GM21447 (cell line): ENCODE measurements around the gene RECQL5.

ENCODE experiments used
- ATAC-seq: cut with Tn5 transposase; IDR thresholded peaks from one replicate; pipeline ENCODE4 v1.9.1; 2021; ENCODE audit not compliant: unreplicated experiment

RECQL5 gene

DNA sequence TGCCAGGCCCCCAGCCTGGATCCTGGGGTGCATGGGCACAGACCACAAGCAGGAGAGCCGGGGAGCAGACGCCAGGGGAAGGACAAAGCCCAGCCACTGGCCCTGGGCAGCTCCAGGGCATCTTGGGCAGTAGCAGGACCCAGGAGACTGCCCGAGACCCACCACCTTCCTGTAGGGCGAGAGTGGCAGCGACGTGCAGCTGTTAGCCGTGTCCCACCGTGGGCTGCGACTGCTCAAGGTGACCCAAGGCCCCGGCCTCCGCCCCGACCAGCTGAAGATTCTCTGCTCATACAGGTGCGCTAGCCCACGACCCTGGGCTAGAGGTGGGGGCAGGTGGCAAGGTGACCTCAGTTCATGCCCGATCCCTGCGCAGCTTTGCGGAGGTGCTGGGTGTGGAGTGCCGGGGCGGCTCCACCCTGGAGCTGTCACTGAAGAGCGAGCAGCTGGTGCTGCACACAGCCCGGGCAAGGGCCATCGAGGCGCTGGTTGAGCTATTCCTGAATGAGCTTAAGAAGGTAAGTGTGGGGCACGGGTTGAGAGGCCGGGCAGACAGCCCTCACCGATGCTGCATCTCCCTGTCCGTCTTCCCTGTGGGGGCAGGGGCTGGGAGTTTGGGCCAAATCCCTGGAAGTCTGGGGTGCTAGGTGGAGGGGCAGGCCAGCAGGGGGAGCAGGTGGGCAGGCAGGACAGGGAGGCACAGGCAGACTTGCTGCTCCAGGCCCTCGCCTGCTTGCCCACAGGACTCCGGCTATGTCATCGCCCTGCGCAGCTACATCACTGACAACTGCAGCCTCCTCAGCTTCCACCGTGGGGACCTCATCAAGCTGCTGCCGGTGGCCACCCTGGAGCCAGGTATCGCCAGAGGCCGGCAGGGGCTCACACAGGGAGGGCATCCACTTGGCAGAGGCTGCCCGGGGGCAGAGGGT, 47.2 kb downstream of the RECQL5 start:
- no peak for ATAC-seq

DNA sequence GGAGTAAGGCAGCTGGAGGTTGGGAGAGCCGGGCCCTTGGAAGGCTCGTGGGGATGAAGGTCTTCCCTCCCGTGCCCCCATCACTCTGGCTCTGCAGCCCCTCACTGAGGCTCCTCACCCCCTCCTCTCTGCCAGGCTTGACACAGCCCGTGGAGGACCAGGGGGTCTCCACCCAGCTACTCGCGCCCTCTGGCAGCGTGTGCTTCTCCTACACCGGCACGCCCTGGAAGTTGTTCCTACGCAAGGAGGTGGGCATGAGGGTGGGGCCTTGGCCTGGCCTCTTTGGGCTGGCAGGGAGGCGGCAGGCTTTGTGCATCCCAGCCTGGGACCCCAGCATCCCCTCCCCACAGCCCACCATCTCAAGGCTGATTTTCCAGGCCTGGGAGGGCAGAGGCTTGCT, 49.3 kb downstream of the RECQL5 start:
- ATAC-seq, result no peak

DNA sequence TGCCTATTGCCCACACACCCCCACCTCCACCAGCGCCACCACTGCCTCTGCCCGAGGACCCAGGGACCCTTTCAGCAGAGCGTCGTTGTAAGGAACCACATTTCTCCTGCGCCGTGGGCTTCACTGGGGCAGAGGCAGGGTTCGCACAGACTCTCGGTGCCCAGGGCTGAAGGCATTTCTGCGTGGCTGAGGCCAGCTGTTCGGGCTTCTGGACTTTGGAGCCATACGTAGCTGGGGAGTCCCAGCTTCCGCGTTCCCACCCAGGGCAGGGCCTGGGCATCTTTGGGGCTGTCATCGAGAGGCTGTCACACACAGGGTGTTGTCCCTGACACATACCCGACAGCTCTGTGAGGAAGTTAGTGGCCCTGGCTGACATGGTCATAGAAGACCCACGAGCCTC, 49.7 kb downstream of the RECQL5 start:
- no peak for ATAC-seq

DNA sequence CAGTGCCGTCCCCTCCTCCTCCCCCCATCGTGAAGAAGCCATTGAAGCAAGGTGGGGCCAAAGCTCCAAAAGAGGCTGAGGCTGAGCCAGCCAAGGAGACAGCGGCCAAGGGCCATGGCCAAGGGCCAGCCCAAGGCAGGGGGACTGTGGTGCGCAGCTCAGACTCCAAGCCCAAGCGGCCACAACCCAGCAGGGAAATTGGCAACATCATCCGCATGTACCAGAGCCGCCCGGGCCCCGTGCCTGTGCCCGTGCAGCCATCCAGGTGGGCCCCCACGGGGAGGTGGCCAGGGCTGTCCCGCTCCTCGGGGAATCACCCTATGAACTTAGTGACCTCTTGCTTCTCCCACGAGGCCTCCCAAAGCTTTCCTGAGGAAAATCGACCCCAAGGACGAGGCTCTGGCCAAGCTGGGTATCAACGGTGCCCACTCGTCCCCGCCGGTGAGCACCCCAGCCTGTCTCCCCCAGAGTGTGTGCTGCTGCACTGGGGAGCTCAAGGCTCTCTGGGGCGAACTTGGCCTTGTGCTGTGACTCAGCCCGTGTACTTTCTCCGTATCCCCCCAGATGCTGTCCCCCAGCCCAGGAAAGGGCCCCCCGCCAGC, 50.3 kb downstream of the RECQL5 start:
- ATAC-seq, result no peak

DNA sequence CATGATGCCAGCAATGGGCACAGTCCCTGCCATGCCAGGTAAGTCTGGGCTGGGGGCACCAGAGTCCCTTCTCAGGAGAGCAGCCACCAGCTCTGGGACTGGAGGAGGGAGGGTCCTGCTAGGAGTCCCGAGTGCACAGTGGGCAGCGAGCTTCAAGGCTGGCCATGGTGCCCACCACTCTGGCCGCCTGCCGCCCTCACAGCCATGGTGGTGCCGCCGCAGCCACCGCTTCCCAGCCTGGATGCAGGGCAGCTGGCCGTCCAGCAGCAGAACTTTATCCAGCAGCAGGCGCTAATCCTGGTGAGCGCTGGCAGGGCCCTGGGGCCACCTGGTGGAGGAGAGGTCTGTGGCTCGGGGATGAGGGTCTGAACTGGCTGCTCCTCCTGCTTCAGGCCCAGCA, 51.7 kb downstream of the RECQL5 start:
- ATAC-seq, result no peak

DNA sequence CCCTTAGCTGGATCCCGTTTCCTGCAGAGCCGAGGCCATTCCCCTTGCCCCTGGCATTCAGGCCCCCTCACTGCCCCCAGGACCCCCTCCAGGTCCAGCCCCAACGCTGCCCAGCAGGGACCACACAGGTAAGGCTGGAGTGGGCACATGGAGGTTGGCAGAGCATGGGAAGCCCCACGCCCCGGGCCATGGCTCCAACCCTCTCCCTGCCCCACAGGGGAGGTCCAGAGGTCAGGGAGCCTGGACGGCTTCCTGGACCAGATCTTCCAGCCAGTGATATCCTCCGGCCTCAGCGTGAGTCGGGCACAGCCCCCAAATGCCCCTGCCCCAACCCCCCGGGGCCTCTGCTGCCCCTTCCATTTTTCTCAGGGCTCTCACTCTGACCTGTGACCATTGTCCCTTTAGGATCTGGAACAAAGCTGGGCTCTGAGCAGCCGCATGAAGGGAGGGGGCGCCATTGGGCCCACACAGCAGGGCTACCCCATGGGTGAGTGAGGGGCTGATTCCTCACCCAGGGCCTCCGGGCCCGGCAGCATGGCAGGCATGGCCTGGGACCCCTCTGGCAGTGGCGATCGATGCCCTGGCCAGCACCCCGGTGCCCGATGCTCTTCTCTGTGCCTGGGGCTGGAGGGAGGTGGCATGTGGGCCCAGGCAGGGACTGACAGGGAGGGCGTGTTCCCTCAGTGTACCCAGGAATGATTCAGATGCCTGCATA, 52.2 kb downstream of the RECQL5 start:
- no peak for ATAC-seq

DNA sequence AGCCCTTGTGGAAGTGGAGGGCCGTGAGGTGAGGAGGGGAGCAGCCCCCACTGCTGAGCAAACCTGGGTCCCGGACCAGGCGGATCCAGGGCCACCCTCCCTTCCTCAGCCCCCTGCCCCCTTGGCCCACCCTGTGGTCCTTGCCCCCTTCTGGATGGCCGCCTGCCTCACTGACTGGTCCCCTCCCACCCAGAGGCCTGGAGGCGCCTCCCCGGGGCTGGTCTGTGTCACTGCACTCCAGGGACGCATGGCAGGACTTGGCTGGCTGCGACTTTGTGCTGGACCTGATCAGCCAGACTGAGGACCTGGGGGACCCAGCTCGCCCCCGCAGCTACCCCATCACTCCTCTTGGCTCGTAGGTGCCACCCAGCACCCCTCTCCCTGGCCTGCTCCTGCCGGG, 52.9 kb downstream of the RECQL5 start:
- no peak for ATAC-seq

DNA sequence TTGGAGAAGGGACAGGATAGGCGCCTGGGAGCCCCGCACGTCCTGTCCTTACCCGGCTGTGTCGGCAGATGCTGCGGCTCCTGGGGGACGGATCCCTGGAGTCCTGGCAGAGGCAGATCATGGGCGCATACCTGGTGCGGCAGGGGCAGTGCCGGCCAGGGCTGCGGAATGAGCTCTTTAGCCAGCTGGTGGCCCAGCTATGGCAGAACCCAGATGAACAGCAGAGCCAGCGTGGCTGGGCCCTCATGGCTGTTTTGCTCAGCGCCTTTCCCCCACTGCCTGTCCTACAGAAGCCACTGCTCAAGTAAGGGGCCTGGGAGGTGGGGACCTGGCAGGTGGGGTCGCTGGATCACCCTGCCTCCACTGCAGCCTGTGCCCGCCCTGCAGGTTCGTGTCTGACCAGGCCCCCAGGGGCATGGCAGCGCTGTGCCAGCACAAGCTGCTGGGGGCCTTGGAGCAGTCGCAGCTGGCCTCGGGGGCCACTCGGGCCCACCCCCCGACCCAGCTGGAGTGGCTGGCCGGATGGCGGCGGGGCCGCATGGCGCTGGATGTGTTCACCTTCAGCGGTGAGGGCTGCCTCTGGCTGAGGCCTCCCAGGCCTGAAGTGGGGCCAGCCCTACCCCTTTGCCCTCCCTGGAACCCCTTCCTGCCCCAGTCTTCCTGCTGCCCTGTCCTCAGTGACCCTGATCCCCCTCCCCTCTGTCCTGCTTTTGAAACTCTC, 53.9 kb downstream of the RECQL5 start:
- no peak for ATAC-seq

DNA sequence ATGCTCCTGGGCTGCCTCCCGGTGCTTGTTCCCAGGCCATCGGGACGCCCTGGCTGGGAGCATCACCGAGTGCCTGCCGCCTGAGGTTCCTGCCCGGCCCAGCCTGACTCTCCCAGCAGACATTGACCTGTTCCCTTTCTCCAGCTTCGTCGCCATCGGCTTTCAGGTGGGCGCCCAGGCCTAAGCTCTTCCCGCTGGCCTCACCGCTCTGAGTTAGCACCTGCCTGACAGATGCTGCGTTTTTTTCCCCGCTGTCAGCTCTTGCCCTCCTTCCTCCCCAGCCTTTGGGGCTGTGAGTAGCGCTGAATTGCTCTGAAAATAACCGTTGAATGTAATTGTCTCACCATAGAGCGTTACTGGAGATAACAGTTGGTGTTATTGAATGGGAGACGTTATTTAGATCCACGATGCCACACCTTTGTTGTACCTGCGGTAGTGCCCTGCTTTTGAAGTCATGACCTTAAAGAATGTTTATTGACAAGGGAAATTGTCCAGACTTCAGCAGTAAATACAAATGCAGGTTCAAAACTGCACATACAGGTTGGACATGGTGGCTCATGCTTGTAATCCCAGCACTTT, 55.0 kb downstream of the RECQL5 start:
- no peak for ATAC-seq

DNA sequence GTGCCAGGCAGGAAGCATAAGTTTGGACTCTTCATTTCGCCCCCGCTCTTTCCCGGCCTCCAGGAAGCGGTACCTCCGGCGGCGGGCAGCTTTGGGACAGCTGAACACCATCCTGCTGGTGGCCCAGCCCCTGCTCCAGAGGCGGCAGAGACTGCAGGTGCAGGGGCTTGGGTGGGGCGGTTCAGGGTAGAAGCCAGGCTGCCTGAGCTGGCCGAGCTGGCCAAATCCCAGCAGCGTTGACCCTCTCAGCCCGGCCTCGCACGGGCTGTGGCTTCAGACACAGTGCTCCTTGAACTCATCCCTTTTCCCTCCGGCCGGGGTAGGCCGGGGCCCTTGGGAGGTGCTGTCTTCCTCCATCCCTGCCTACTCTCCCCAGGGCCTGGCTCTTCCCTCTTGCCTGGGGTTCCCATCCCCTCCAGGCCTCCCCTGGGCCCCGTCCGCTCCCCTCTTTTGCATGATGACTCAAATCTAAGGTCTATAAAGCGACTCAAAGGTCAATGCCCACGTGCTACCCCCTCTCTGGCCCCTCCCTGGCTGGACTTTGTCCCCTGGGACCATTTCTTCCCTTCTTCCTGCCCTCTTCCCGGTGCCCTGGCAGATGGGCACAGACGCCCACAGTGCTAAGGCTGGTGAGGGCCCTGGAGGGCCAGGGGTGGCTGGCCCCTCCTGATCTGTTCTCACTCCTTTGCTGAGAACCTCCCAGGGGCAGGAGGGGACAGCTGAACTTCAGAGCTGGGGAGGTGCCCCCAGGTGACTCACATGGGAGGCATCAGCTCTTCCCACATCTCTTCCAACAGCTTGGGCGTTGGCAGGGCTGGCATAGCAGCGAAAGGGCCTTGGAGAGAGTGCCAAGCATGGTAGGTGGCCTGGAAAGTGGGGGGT, 56.6 kb downstream of the RECQL5 start:
- no peak for ATAC-seq

DNA sequence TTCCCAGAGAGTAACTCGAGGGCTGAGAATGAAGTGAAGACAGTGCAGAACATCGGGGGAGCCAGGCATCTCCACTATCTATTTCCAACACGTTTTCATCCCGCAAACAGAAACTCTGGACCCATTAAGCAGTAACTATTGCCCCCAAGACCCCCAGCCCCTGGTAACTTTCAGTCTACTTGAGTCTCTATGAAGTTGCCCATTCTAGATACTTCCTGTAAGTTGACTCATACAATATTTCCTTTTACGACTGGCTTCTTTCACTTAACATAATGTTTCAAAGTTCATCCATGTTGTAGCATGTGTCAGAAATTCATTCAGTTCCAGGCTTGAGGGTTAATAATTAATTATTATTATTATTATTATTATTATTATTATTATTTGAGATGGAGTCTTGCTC, 59.9 kb downstream of the RECQL5 start:
- ATAC-seq, result no peak

DNA sequence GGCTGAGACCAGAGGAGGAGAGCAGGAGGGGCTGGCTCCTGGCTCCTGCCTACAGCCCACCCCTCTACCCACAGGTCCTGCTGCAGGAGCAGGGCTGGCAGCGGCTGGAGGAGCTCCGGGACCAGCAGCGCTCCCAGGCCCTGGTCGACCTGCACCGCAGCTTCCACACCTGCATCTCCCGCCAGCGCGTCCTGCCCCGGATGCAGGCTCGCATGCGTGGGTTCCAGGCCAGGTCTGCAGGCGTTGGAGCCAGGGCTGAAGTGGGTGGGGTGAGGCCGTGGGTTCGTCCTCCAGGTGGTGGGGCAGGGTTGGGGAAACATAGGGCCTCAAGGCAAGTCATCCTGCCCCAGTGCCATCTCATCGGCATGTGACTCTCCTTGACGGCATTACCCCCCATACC, 61.2 kb downstream of the RECQL5 start:
- ATAC-seq, result no peak

DNA sequence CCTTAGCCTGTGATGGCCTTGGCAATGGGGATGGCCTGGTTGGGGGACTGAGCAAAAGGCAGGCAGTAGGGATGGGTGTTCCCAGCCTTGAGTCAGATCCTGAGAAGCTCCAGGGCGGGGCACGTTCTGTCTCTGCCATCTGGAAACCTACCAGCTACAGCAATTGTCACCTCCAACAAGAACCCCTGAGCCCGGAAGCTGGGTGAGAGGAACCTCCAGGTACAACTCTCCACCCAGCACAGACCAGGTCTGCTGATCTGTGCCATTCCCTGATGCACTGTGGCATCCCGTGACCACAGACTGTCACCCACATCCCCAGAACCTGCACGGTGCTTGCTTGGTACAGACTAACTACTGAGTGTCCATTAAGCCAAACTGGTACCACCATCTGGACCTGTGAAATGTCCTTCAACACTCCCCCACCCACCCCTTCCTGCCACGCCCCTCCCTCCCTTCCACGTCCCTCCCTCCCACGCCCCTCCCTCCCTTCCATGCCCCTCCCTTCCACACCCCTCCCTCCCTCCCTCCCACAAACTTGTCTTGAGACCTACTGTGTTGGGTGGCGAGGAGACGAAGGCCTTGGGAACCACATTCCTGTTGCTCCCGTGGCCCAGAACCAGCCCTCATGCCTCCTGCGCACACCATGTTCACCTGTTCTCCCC, 62.8 kb downstream of the RECQL5 start:
- no peak for ATAC-seq

DNA sequence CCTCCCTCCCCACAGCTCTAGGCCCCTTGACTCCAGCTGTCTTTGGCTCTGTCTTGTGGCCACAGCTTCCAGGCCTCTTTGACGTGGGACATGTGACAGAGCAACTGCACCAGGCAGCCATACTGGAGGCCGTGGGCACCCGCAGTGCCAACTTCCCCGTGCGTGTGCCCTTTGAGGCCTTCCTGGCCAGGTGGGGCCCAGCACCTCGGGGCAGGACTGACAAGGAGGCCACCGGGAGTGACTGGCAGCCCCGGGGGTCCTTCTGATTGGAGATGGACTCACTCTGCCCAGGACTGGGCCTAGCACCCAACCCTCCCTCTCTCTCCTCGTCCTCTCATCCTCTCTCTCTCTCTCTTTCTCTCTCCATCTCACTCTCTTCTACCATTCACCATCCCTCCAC, 63.8 kb downstream of the RECQL5 start:
- ATAC-seq, result no peak

DNA sequence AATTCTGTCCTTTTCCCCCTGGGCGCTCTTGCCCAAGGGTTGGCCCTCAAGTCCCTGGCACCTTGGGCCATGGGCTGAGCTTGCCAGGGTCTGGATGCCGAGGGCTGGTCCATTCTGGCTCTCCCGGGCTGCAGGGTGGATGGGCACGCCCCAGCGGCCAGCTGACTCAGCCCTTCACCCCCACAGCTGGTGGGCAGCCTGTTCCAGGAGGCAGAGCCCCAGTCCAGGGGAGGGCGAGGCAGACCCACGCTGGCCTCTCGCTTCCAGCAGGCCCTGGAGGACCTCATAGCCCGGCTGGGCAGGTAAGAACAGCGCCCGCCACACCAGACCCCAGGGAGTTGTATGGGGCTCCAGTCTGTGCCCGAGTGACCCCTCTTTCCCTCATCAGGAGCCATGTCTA, 64.3 kb downstream of the RECQL5 start:
- ATAC-seq, result no peak

DNA sequence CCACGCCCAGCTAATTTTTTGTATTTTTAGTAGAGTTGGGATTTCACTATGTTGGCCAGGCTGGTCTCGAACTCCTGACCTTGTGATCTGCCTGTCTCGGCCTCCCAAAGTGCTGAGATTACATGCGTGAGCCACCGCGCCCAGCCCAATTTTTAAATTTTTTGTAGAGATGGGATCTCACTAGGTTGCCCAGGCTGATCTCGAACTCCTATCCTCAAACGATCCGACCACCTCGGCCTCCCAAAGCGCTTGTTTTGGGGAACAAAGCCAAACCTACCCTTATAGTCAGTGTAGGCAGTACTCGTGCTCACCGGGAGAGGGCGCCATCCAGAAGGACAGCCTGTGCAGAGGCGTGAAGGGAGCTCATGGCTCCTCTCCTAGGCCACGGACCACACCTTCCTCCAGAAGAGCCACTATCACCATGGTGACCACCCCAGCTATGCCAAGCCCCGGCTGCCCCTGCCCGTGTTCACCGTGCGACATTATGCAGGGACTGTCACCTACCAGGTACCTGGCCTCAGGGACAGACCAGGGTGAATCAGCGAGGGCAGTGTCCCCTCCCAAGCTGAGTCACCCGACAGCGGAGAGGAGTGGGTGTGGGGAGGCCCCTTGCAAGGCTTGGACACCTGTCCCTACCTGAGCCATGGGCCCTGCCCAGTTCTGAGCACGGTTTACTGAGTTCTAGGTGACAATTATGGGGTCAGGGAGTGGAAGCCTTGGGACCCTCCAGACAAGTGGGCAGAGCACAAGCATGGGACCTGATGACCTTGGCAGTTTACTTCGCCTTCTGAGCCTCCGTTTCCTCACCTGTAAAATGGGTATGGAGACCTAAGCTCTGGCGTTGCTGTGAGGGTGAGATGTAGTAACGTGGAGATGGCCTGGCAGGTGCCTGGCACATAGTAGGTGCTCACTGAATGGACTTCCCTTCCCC, 65.6 kb downstream of the RECQL5 start:
- ATAC-seq, result no peak

DNA sequence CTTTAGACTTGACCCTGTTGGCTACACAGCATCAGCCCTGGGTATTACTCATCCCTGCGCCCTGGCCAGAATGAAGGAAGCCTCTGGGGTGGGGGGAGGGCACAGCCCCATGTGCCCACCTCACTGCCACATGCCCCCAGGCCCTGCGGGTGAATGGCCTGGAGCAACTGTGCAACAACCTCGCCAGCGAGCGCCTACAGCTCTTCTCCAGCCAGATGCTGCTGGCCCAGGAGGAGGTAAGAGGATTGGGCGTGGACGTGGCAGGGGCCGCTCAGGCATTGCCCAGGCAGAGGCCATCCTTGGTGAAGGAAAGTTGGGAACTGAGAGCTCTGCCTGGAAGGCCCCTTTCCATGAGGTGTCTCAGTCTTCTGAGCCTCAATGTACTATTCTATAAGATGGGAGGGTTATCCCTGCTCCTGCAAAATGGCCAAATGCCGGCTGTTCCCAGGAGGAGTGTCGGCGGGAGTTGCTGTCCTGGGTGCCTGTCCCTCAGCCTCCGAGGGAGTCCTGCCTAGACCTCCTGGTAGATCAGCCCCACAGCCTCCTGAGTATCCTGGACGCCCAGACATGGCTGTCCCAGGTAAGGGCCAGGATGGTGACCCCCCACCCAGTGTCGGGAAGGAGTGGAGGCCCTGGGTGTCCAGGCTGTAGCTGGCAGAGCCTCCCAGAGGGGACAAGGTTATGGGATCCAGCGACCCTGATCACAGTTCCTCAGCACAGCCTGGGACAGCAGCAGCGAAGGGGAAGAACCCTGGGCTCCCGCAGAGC, 70.5 kb downstream of the RECQL5 start:
- ATAC-seq, result no peak

DNA sequence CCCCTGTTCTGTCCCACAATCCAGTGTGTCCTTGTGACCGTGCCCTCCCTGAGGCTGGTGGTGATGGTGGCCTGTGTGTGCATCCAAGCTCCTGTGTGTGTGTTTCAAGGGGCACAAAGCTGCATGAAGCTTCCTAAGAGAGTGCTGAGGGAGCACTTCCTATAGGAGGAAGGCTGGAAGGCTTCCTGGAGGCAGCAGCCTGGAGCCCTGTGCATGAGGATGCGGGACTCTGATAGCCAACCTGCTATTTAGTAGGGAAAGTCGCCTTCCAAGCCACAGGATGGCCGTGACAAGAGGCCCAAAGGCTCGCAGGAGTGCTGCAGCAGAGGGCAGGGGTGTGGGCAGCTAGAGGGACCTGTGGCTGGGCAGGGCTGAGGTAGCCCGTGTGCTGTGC, 71.0 kb downstream of the RECQL5 start:
- ATAC-seq, result no peak
